ENCODE measurements around the gene UNC5B.

DNA sequence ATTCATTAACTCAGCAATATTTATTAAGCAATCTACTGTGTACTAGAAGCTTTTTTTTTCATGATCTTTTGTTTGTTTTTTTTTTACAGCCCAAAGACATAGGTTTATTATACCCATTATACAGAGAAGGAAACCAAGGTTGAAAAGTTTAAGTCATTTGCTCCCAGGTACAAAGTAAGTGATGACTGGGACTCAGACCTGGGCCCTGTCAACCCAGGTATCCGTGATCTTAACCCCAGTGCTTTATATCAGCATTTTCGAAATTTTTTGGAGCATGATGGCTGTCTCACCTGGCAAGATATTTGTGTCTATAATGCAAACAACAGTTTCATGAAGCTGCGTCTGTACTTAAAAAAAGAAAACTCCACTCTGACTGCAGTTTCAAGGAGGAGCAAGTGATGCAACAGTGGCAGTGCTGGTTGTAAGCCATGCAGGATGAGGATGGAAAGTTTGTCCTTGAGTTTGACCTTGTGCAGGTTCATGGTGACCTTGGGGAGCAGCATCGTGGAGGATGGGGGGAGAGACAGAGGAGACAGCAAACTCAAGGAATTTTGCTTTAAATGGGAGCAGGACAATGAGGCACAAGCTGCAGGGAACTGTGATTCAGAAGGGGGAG lies 118.5 kb downstream of the UNC5B start:
- no peak for TF ChIP-seq POLR2AphosphoS5 (IDR thresholded peaks at IDR 0.05; ENCODE audit: borderline replicate concordance, low read depth, low read length)
- no peak for TF ChIP-seq EZH2 (IDR thresholded peaks at IDR 0.05)
